Trophoblast cell (in vitro differentiated cells and primary cell): ENCODE data around the gene SPTLC2.
A peak's percentile ranks its signal among the peaks of the same experiment; 100 is the strongest.

ENCODE experiments used
- DNase-seq, 2 donors: peaks; one replicate each; pipeline ENCODE4 v3.0.0-alpha.2; 2016
- H2AFZ ChIP-seq: 2 replicates; pipeline ENCODE4 v1.6.1; 2013; ENCODE audit warnings: low read length, moderate library complexity, mild to moderate bottlenecking; ENCODE audit not compliant: insufficient read depth, poor library complexity
- H2AK5ac ChIP-seq: 2 replicates; pipeline ENCODE4 v1.6.1; 2013; ENCODE audit warnings: mild to moderate bottlenecking, low read length
- H2BK120ac ChIP-seq: 2 replicates; pipeline ENCODE4 v1.6.1; 2013; ENCODE audit warnings: low read length, mild to moderate bottlenecking, moderate library complexity; ENCODE audit not compliant: insufficient read depth, poor library complexity
- H2BK12ac ChIP-seq: 2 replicates; pipeline ENCODE4 v1.6.1; 2013; ENCODE audit warnings: mild to moderate bottlenecking, low read length, moderate library complexity
- H2BK5ac ChIP-seq: 2 replicates; pipeline ENCODE4 v1.6.1; 2013; ENCODE audit warnings: low read length, low read depth, moderate library complexity, mild to moderate bottlenecking; ENCODE audit not compliant: poor library complexity
- H3K14ac ChIP-seq: 2 replicates; pipeline ENCODE4 v1.6.1; 2013; ENCODE audit warnings: mild to moderate bottlenecking, low read length
- H3K18ac ChIP-seq: 2 replicates; pipeline ENCODE4 v1.6.1; 2013; ENCODE audit warnings: mild to moderate bottlenecking, low read length
- H3K23ac ChIP-seq: 2 replicates; pipeline ENCODE4 v1.6.1; 2013; ENCODE audit warnings: low read length
- H3K27ac ChIP-seq: 2 replicates; pipeline ENCODE4 v1.5.1; 2013; ENCODE audit warnings: low read depth, mild to moderate bottlenecking, inconsistent platforms, low read length, moderate library complexity
- H3K27me3 ChIP-seq: 2 replicates; pipeline ENCODE4 v1.6.1; 2013; ENCODE audit warnings: inconsistent platforms, mild to moderate bottlenecking, low read length, moderate library complexity; ENCODE audit not compliant: insufficient read depth
- H3K36me3 ChIP-seq, 2 experiments: 1 replicate in 1 of 2; 2 replicates in 1 of 2; pipeline ENCODE4 v1.6.1; 2013; ENCODE audit warnings: low read length in 2 of 2, mild to moderate bottlenecking in 2 of 2, moderate library complexity in 1 of 2; ENCODE audit not compliant: insufficient read depth in 2 of 2, control insufficient read depth in 1 of 2
- H3K4ac ChIP-seq: 2 replicates; pipeline ENCODE4 v1.6.1; 2013; ENCODE audit warnings: low read depth, mild to moderate bottlenecking, low read length, moderate library complexity
- H3K4me1 ChIP-seq, 2 experiments: 1 replicate in 1 of 2; 2 replicates in 1 of 2; pipeline ENCODE4 v1.6.1; 2013; ENCODE audit warnings: low read length in 2 of 2, mild to moderate bottlenecking in 2 of 2, moderate library complexity in 1 of 2; ENCODE audit not compliant: insufficient read depth in 2 of 2, control insufficient read depth in 1 of 2
- H3K4me2 ChIP-seq: 2 replicates; pipeline ENCODE4 v1.6.1; 2013; ENCODE audit warnings: inconsistent platforms, mild to moderate bottlenecking, low read length, moderate library complexity
- H3K4me3 ChIP-seq: 2 replicates; pipeline ENCODE4 v1.5.1; 2013; ENCODE audit warnings: mild to moderate bottlenecking, low read depth, low read length, inconsistent platforms
- H3K79me1 ChIP-seq: one replicate; pipeline ENCODE4 v1.6.1; 2013; ENCODE audit warnings: low read length
- H3K79me2 ChIP-seq: 2 replicates; pipeline ENCODE4 v1.6.1; 2013; ENCODE audit warnings: low read length, mild to moderate bottlenecking; ENCODE audit not compliant: control insufficient read depth, insufficient read depth, poor library complexity
- H3K9ac ChIP-seq: 2 replicates; pipeline ENCODE4 v1.6.1; 2013; ENCODE audit warnings: mild to moderate bottlenecking, low read length
- H3K9me3 ChIP-seq: 2 replicates; pipeline ENCODE4 v1.6.1; 2013; ENCODE audit warnings: low read depth, mild to moderate bottlenecking, control low read depth, inconsistent platforms, low read length; ENCODE audit not compliant: insufficient read depth
- H4K12ac ChIP-seq: 2 replicates; pipeline ENCODE4 v1.6.1; 2013; ENCODE audit warnings: low read depth, mild to moderate bottlenecking, low read length, moderate library complexity
- H4K8ac ChIP-seq: 2 replicates; pipeline ENCODE4 v1.6.1; 2013; ENCODE audit warnings: low read depth, mild to moderate bottlenecking, low read length, moderate library complexity
- H4K91ac ChIP-seq: one replicate; pipeline ENCODE4 v1.6.1; 2013; ENCODE audit warnings: low read depth, mild to moderate bottlenecking, low read length, moderate library complexity
- WGBS: extraction: QIAGEN DNeasy Blood & Tissue Kit; methylation state at CpG from one replicate; pipeline ENCODE4 v1.1.7; 2013; ENCODE audit warnings: missing lambda C conversion rate; ENCODE audit not compliant: insufficient read length, insufficient coverage; ENCODE audit errors: extremely low coverage; 5-methylcytosine and 5-hydroxymethylcytosine counted together

Gene SPTLC2

GRCh38 chr14:77623201-77623600 lies 6.8 kb upstream of the SPTLC2 start:
- H3K79me2 ChIP-seq, result no peaks in the 10 kb centered on the region
- H2BK120ac ChIP-seq, result no peak overlapping the region
- H3K4me1 ChIP-seq, result no peaks in the 10 kb centered on the region
- DNase-seq, result no peak
- no peak overlapping the region for H2AK5ac ChIP-seq
- no peak overlapping the region for H4K12ac ChIP-seq
- H3K4ac ChIP-seq, result no peak overlapping the region
- no peak overlapping the region for H3K18ac ChIP-seq
- no peak overlapping the region for H2BK12ac ChIP-seq
- H3K9ac ChIP-seq, result no peak overlapping the region
- no peak overlapping the region for H2AFZ ChIP-seq
- H3K14ac ChIP-seq, result no peak overlapping the region
- no peak overlapping the region for H3K27ac ChIP-seq
- no peaks in the 10 kb centered on the region for H3K27me3 ChIP-seq
- no peaks in the 10 kb centered on the region for H3K36me3 ChIP-seq
- no peaks in the 10 kb centered on the region for H3K79me1 ChIP-seq
- H4K8ac ChIP-seq, result no peak overlapping the region
- H4K91ac ChIP-seq, result no peak overlapping the region
- WGBS, result no CpG with 5 or more reads among the region's 1 CpG
- no peak overlapping the region for H3K4me2 ChIP-seq
- no peak overlapping the region for H3K4me3 ChIP-seq
- H3K9me3 ChIP-seq, result no peaks in the 10 kb centered on the region
- no peak overlapping the region for H2BK5ac ChIP-seq
- H3K23ac ChIP-seq, result no peak overlapping the region

DNA sequence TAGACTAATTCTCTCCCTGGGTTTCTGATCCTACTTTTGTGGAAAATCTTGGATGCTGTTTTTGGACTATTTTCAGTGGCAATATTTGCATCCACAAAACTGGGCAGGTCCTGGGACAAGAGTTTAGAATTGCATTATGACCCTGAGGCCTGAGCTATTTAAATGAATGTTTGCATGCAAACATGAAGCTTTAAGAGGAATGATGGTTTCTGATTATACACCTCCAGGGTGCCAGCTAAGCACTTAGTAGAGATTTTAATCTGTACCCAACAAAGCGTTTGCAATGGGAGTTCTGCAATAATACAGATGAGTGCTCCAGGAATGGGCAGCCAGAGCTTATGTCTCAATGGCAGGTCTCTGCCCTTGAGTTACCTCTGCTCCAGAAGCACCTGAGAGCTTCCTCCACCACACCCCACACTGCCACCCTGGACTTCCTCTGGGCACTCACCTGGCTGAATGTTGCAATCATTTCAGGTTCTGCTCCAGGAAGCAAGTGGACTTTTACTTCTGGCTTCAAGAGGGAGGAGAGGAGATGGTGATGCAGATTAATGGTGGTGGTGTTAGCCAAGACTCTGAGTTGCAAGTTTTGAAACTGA lies 6.0 kb upstream of the SPTLC2 start:
- Histone ChIP-seq H3K4ac (no peak overlapping the region), H3K9me3 (no peaks in the 10 kb centered on the region), H2BK5ac (no peak overlapping the region), H3K18ac (no peak overlapping the region), H3K14ac (no peak overlapping the region), H2BK120ac (no peak overlapping the region), H3K4me1 (no peaks in the 10 kb centered on the region), H3K79me2 (no peaks in the 10 kb centered on the region), H2AFZ (no peak overlapping the region), H4K8ac (no peak overlapping the region), H3K4me3 (no peak overlapping the region), H3K79me1 (no peaks in the 10 kb centered on the region), H3K23ac (no peak overlapping the region), H3K27ac (no peak overlapping the region), H3K36me3 (no peaks in the 10 kb centered on the region), H4K12ac (no peak overlapping the region), H3K9ac (no peak overlapping the region), H2AK5ac (no peak overlapping the region), H4K91ac (no peak overlapping the region), H3K27me3 (no peaks in the 10 kb centered on the region), H2BK12ac (no peak overlapping the region), H3K4me2 (no peak overlapping the region)
- no CpG with 5 or more reads among the region's 1 CpG for WGBS
- DNase-seq, result peak in 1 of 2 donors; percentile 43

GRCh38 chr14:77620222-77620870 lies 3.9 kb upstream of the SPTLC2 start:
- no peak overlapping the region for H3K18ac ChIP-seq
- no peak overlapping the region for H3K4ac ChIP-seq
- H3K36me3 ChIP-seq, result no peaks in the 10 kb centered on the region

DNA sequence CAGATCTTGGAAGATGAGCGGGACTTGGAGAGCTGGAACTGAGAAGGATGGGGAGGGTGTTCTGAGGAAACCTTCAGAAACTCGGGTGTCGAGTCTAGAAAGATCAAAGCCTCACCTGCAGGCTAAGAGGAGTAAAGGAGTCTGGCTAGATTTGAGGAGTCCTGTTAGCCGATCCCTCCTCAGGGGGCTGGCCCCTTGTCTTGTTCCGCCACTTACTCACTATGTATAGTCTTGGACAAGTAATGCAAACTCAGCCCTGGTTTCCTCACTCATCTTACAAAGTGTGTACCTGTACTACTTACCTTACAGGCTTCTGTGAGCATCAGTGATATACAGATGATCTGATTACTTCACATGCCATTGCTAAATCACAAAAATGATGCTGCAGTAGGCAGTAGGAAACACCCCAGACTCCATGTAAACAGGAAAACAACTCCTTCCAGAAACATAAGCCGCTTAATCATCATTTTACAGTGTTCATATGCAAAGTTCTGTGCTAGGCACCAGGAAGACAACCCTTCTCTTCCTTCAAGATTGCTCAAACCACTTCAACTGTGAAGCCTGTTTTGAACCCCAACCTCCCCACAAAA lies 2.0 kb upstream of the SPTLC2 start:
- no peak overlapping the region for H2BK5ac ChIP-seq
- H2AK5ac ChIP-seq, result no peak overlapping the region
- H2BK12ac ChIP-seq, result no peak overlapping the region
- peaks cover 7% of the 10 kb centered on the region for H3K79me1 ChIP-seq
- peaks cover 5% of the 10 kb centered on the region for H3K79me2 ChIP-seq
- H3K18ac ChIP-seq, result no peak overlapping the region
- no peak overlapping the region for H3K14ac ChIP-seq
- H4K8ac ChIP-seq, result no peak overlapping the region
- no peak overlapping the region for H3K27ac ChIP-seq
- H4K12ac ChIP-seq, result no peak overlapping the region
- H3K4me2 ChIP-seq, result no peak overlapping the region
- H3K4me1 ChIP-seq, result no peaks in the 10 kb centered on the region
- H3K27me3 ChIP-seq, result no peaks in the 10 kb centered on the region
- H3K9ac ChIP-seq, result no peak overlapping the region
- no CpG with 5 or more reads among the region's 6 CpGs for WGBS
- H2AFZ ChIP-seq, result no peak overlapping the region
- H4K91ac ChIP-seq, result no peak overlapping the region
- no peak overlapping the region for H2BK120ac ChIP-seq
- H3K4me3 ChIP-seq, result no peak overlapping the region
- H3K23ac ChIP-seq, result no peak overlapping the region
- no peaks in the 10 kb centered on the region for H3K36me3 ChIP-seq
- H3K9me3 ChIP-seq, result no peaks in the 10 kb centered on the region
- no peak overlapping the region for H3K4ac ChIP-seq
- no peak for DNase-seq

More at GRCh38 chr14:77620222-77620870, 3.9 kb upstream of the SPTLC2 start:
- Histone ChIP-seq H2BK5ac (no peak overlapping the region), H3K4me1 (no peaks in the 10 kb centered on the region), H3K23ac (no peak overlapping the region), H3K27ac (no peak overlapping the region), H2BK120ac (no peak overlapping the region), H3K4me2 (no peak overlapping the region), H4K91ac (no peak overlapping the region), H2AFZ (no peak overlapping the region), H2AK5ac (no peak overlapping the region), H3K27me3 (no peaks in the 10 kb centered on the region), H3K14ac (no peak overlapping the region), H2BK12ac (no peak overlapping the region), H4K12ac (no peak overlapping the region), H3K9ac (no peak overlapping the region), H4K8ac (no peak overlapping the region), H3K4me3 (no peak overlapping the region), H3K9me3 (no peaks in the 10 kb centered on the region), H3K79me1 (peaks cover 7% of the 10 kb centered on the region), H3K79me2 (peaks cover 5% of the 10 kb centered on the region)
- no peak for DNase-seq
- WGBS, result no CpG with 5 or more reads among the region's 16 CpGs
